Omental fat pad (tissue), 4 donors: ENCODE data around the gene MRPL37. TPM values are rescaled to one million over a fixed set of nuclear protein-coding genes. Genes with fewer than 3 reads are reported as not detected.

Source experiments
- ATAC-seq: fragments of 150-250 bp; one replicate; pipeline ENCODE4 v1.9.1; 2016; ENCODE audit warnings: mild to moderate bottlenecking, moderate library complexity; ENCODE audit not compliant: low FRiP score
- DNase-seq: peaks from one replicate; pipeline ENCODE4 v3.0.0-alpha.2; 2019; ENCODE audit warnings: low spot score
- CTCF ChIP-seq, 3 donors: fragments of 450-650 bp; IDR thresholded peaks; one replicate each; pipeline ENCODE4 v1.5.1; 2016 to 2017; ENCODE audit warnings: antibody characterized with exemption in 3 of 3, mild to moderate bottlenecking in 3 of 3, moderate library complexity in 2 of 3
- total RNA-seq, 4 donors: library from RNA; depleted of rRNA; stranded (reverse); fragments of >200 nt; gene quantifications; one replicate each; pipeline ENCODE4 v1.1.0, GENCODE V29; 2016

MRPL37 gene
- total RNA-seq, 4 donors from 2014 or later: 53.2 to 84.9 (median 56.9) TPM

GRCh38 chr1:54240741-54241335 is 40.9 kb downstream of the MRPL37 start:
- no peak for ATAC-seq

GRCh38 chr1:54241364-54241763 is 41.4 kb downstream of the MRPL37 start:
- no peak for ATAC-seq
- DNase-seq: no peak
- no peak for TF ChIP-seq CTCF (IDR thresholded peaks at IDR 0.05)

More at GRCh38 chr1:54240741-54241335, 40.9 kb downstream of the MRPL37 start:
- no peak for TF ChIP-seq CTCF (IDR thresholded peaks at IDR 0.05)
- DNase-seq: no peak

GRCh38 chr1:54243022-54243421 is 43.1 kb downstream of the MRPL37 start:
- TF ChIP-seq CTCF (IDR thresholded peaks at IDR 0.05): no peak
- ATAC-seq (no peak), DNase-seq (no peak)

- DNase-seq: no peak
- no peak for TF ChIP-seq CTCF (IDR thresholded peaks at IDR 0.05)
- peak; percentile 21 for ATAC-seq
Measured at GRCh38 chr1:54244655-54245054, 44.7 kb downstream of the MRPL37 start.

GRCh38 chr1:54245501-54245900 is 45.5 kb downstream of the MRPL37 start:
- ATAC-seq (no peak), DNase-seq (no peak)
- no peak for TF ChIP-seq CTCF (IDR thresholded peaks at IDR 0.05)

GRCh38 chr1:54246116-54246721 is 46.3 kb downstream of the MRPL37 start:
- ATAC-seq (no peak), DNase-seq (no peak)
- TF ChIP-seq CTCF (IDR thresholded peaks at IDR 0.05): no peak
